MCF 10A (cell line): ENCODE measurements around the gene CEP135. TPM values are rescaled to one million over a fixed set of nuclear protein-coding genes. Genes with fewer than 3 reads are reported as not detected.

Experiments used
- Bru-seq: library from RNA; stranded (reverse); fragments of 400-500 nt; gene quantifications from one replicate; lab custom pipeline; 2021; lab: Mats Ljungman, UMichigan
- BruChase-seq, 2 experiments: library from RNA; stranded (reverse); fragments of 400-500 nt; gene quantifications; one replicate each; lab custom pipeline; 2021; lab: Mats Ljungman, UMichigan
- BruUV-seq: library from RNA; stranded (reverse); fragments of 400-500 nt; replicated peaks from 2 replicates; lab custom pipeline; 2021; lab: Mats Ljungman, UMichigan
- CTCF ChIA-PET: fragments of 300-600 bp; sonication (Branson Sonifier 250); formaldehyde crosslinking; extraction: SDS; loops from one replicate; lab custom pipeline; 2021; ENCODE audit warnings: antibody characterized with exemption, inconsistent platforms; lab: Yijun Ruan, JAX
- POLR2A ChIA-PET: fragments of 300-600, 350-650 bp; sonication (Branson Sonifier 250); formaldehyde crosslinking; extraction: SDS; loops from one replicate; lab custom pipeline; 2020; ENCODE audit warnings: antibody characterized with exemption, inconsistent platforms; lab: Yijun Ruan, JAX
- DNase-seq: peaks from one replicate; pipeline ENCODE4 v3.0.0-alpha.2; 2018; ENCODE audit not compliant: unreplicated experiment
- H3K27ac Mint-ChIP-seq: one replicate; pipeline ENCODE4 v1.8.0; 2022; ENCODE audit warnings: mild to moderate bottlenecking, low read depth, mixed read lengths; ENCODE audit not compliant: unreplicated experiment
- H3K27me3 Mint-ChIP-seq: one replicate; pipeline ENCODE4 v1.8.0; 2022; ENCODE audit warnings: mixed read lengths; ENCODE audit not compliant: insufficient read depth, unreplicated experiment
- H3K36me3 Mint-ChIP-seq: one replicate; pipeline ENCODE4 v1.8.0; 2022; ENCODE audit warnings: mild to moderate bottlenecking, moderate library complexity, mixed read lengths; ENCODE audit not compliant: insufficient read depth, unreplicated experiment
- H3K4me1 Mint-ChIP-seq: one replicate; pipeline ENCODE4 v1.8.0; 2022; ENCODE audit warnings: mixed read lengths; ENCODE audit not compliant: insufficient read depth, unreplicated experiment
- H3K4me3 Mint-ChIP-seq: one replicate; pipeline ENCODE4 v1.8.0; 2022; ENCODE audit warnings: mild to moderate bottlenecking, moderate library complexity, mixed read lengths; ENCODE audit not compliant: unreplicated experiment
- H3K9me3 Mint-ChIP-seq: one replicate; pipeline ENCODE4 v1.8.0; 2022; ENCODE audit warnings: mixed read lengths; ENCODE audit not compliant: unreplicated experiment
- intact Hi-C: fragments of 100-400 bp; cut with micrococcal nuclease; formaldehyde crosslinking; loops from 2 replicates; pipeline ENCODE4 v1.14.1; 2022
- long read RNA-seq: library from polyadenylated mRNA; stranded (forward); transcript quantifications from one replicate; pipeline ENCODE4 v2.0.0, GENCODE V29; 2022
- total RNA-seq: library from RNA; stranded (reverse); gene quantifications from 2 replicates; pipeline ENCODE4 v1.2.3, GENCODE V29; 2022
- TF ChIP-seq, protein P1 (sequence below): fragments of 200-600 bp; IDR thresholded peaks from one replicate; pipeline ENCODE4 v1.8.0; 2022; ENCODE audit warnings: antibody characterized with exemption, mild to moderate bottlenecking; ENCODE audit not compliant: unreplicated experiment

The CEP135 gene, protein sequence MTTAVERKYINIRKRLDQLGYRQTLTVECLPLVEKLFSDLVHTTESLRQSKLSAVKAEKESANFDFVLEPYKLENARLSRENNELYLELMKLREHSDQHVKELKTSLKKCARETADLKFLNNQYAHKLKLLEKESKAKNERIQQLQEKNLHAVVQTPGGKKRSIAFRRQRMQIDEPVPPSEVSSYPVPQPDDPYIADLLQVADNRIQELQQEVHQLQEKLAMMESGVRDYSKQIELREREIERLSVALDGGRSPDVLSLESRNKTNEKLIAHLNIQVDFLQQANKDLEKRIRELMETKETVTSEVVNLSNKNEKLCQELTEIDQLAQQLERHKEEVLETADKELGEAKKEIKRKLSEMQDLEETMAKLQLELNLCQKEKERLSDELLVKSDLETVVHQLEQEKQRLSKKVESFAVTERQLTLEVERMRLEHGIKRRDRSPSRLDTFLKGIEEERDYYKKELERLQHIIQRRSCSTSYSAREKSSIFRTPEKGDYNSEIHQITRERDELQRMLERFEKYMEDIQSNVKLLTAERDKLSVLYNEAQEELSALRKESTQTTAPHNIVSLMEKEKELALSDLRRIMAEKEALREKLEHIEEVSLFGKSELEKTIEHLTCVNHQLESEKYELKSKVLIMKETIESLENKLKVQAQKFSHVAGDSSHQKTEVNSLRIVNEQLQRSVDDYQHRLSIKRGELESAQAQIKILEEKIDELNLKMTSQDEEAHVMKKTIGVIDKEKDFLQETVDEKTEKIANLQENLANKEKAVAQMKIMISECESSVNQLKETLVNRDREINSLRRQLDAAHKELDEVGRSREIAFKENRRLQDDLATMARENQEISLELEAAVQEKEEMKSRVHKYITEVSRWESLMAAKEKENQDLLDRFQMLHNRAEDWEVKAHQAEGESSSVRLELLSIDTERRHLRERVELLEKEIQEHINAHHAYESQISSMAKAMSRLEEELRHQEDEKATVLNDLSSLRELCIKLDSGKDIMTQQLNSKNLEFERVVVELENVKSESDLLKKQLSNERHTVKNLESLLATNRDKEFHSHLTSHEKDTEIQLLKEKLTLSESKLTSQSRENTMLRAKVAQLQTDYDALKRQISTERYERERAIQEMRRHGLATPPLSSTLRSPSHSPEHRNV
- 12.4 and 14.0 TPM in 2 replicates for total RNA-seq
- percentile 76 among the genes with signal in this experiment for Bru-seq, nascent RNA
- percentile 78 among the genes with signal in this experiment for BruChase-seq, experiment 1, labeled RNA remaining after a 6-hour chase
- percentile 78 among the genes with signal in this experiment for BruChase-seq, experiment 2, labeled RNA remaining after a 2-hour chase
- long read RNA-seq, full-length matches to known transcripts, result 6 of 17 reads
- long read RNA-seq, partial matches to known transcripts, result 1 of 17 reads
- long read RNA-seq, other reads (novel, unspliced or antisense), result 10 of 17 reads

DNA sequence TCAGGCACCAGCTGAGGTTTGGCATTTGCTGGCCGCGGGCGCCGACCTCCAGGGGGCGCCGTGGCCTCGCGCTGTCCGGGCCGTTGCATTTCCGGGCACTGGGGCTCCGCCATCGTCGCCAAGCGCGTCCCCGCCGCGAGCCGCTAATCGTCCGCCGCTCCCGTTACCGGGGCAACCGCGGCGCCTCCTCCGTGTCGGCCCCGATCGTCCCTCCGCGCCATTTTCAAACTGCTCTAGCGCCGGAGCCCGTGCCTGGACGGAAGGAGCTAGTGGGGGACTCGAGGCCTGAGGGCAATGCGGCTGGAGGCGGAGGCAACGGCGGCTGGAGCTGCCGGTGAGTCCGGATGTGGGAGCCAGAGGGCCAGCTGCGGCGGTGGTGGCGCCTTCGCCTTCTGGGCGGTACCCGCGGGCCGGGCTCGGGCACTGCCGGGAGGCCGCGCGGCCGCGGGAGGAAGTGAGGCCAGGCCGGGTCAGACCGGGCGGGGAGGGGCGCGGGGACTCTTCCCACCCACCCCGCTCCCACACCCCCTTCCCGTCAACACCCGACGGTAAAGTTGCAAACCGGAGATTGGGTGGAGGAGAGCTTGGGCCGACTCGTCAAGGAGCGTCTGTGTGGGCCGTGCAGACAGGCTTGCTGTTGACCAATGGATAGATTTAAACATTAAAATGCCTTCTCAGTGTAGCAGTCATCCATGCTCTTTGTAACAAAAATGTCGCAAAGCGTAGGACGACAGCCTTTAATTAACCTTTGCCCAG lies at the start of gene CEP135:
TSS of gene CEP135 (plus strand) at position 220 of the 756 bp plus-strand sequence. CDS start 3,186 bp downstream, outside the sequence.
- BruUV-seq, result no TSS peak
- CTCF ChIA-PET, result interaction anchor here (0.5 to 2.6 kb wide), 34 partner anchors 9 to 887 kb away, joined by 3 to 14 read pairs (median 4); partner anchors contain the start of gene AASDH
- TF ChIP-seq, protein P1, sequence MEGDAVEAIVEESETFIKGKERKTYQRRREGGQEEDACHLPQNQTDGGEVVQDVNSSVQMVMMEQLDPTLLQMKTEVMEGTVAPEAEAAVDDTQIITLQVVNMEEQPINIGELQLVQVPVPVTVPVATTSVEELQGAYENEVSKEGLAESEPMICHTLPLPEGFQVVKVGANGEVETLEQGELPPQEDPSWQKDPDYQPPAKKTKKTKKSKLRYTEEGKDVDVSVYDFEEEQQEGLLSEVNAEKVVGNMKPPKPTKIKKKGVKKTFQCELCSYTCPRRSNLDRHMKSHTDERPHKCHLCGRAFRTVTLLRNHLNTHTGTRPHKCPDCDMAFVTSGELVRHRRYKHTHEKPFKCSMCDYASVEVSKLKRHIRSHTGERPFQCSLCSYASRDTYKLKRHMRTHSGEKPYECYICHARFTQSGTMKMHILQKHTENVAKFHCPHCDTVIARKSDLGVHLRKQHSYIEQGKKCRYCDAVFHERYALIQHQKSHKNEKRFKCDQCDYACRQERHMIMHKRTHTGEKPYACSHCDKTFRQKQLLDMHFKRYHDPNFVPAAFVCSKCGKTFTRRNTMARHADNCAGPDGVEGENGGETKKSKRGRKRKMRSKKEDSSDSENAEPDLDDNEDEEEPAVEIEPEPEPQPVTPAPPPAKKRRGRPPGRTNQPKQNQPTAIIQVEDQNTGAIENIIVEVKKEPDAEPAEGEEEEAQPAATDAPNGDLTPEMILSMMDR, result peak; percentile 91

DNA sequence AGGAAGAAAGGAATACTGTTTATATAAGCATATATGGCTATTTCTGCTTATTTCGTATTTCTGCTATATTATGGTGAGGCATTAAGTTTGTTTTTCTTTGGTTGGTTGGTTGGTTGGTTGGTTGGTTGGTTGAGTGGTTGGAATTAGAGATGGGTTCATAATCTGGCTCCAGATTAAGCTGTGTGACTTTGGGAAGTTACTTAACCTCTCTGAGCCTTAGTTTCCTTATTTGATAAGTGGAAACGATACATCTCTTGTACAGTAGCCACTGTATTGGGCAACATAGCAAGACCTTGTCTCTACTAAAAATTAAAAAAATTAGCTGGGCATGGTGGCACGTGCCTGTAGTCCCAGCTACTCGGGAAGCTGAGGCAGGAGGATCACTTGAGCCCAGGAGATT lies 46.1 kb upstream of the CEP135 start:
- BruUV-seq, result no TSS peak
- Mint-ChIP-seq H3K36me3 (peaks cover 25% of the 10 kb centered on the region), H3K27ac (no peak overlapping the region), H3K4me3 (no peak overlapping the region), H3K27me3 (no peaks in the 10 kb centered on the region), H3K9me3 (no peaks in the 10 kb centered on the region), H3K4me1 (peaks cover 5% of the 10 kb centered on the region)
- ChIA-PET POLR2A (no interaction called here), CTCF (interaction anchor here (0.8 kb wide), 1 partner anchor 14 kb away, joined by 3 read pairs; no protein-coding TSS in a partner anchor)
- DNase-seq, result no peak
- intact Hi-C loops, result no loop called here
- TF ChIP-seq, protein P1, result no peak

More for the DNA sequence above, at the start of gene CEP135:
- intact Hi-C loops, result loop anchor here (1.0 to 5.0 kb wide), 3 partner anchors 100 to 518 kb away; partner anchors contain the start of gene SRP72
- DNase-seq, result peak; percentile 90
- H3K27ac Mint-ChIP-seq, result peak within 1 kb of the TSS; percentile 97
- peaks cover 12% of the 10 kb centered on the region for H3K36me3 Mint-ChIP-seq
- H3K27me3 Mint-ChIP-seq, result no peaks in the 10 kb centered on the region
- H3K4me1 Mint-ChIP-seq, result peaks cover 23% of the 10 kb centered on the region
- POLR2A ChIA-PET, result interaction anchor here (0.6 to 2.9 kb wide), 29 partner anchors 11 to 880 kb away, joined by 3 to 28 read pairs (median 3); partner anchors contain the start of genes AASDH, EXOC1, PAICS and PPAT
- peak within 1 kb of the TSS; percentile 91 for H3K4me3 Mint-ChIP-seq
- no peaks in the 10 kb centered on the region for H3K9me3 Mint-ChIP-seq

DNA sequence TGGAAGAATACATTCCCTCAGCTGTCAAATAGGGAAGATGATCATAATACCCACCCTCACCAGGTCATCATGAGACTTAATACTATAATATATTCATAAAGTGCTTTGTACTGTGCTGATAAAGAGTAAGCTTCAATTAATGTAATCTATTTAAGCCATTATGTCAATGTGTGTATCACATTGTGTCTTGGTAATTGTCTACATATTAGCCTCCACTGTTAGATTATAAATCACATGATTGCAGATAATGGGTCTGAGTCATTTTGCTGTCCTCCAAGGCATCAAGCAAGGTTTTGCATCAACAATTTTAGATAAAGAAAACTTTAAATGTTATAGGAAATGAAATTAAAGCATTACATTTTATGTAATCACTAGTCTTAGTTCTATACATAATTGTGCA lies 45.2 kb upstream of the CEP135 start:
- Mint-ChIP-seq H3K27ac (no peak overlapping the region), H3K9me3 (no peaks in the 10 kb centered on the region), H3K4me3 (no peak overlapping the region), H3K36me3 (peaks cover 23% of the 10 kb centered on the region), H3K4me1 (peaks cover 5% of the 10 kb centered on the region), H3K27me3 (no peaks in the 10 kb centered on the region)
- TF ChIP-seq, protein P1, result no peak
- intact Hi-C loops, result no loop called here
- CTCF ChIA-PET, result interaction anchor here (0.6 to 0.8 kb wide), 2 partner anchors 13 to 894 kb away, joined by 3 read pairs; no protein-coding TSS in a partner anchor
- no TSS peak for BruUV-seq
- no peak for DNase-seq
- POLR2A ChIA-PET, result interaction anchor here (0.7 to 1.4 kb wide), 3 partner anchors 9 to 53 kb away, joined by 3 to 6 read pairs (median 3); partner anchors contain the start of gene CEP135
